ENCODE measurements around the gene LAX1.

DNA sequence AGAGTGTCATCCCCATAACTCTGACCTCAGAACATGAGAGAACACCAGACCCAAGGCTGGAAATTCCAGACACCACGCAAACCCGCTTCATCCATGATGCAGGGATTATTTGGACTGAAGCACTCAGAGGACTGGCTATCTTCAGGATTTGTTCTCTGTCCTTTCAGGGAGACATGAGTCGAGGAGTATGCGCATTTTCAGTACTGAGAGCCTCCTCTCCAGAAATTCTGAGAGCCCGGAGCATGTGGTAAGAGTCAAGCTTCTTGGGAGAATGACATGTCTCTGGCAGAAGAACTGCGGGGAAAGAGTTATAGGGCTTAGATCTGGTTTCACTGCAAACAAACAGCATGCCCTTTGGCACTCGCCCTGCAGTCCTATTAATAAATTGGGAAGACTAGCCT lies 6.9 kb downstream of the LAX1 start:
- TF ChIP-seq NR1H2 (CRISPR knock-in tag; IDR thresholded peaks at IDR 0.05) = no peak
- TF ChIP-seq, protein P1, sequence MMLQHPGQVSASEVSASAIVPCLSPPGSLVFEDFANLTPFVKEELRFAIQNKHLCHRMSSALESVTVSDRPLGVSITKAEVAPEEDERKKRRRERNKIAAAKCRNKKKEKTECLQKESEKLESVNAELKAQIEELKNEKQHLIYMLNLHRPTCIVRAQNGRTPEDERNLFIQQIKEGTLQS (CRISPR knock-in tag; conservative IDR thresholded peaks at IDR 0.05) = no peak
- TF ChIP-seq, protein P2, sequence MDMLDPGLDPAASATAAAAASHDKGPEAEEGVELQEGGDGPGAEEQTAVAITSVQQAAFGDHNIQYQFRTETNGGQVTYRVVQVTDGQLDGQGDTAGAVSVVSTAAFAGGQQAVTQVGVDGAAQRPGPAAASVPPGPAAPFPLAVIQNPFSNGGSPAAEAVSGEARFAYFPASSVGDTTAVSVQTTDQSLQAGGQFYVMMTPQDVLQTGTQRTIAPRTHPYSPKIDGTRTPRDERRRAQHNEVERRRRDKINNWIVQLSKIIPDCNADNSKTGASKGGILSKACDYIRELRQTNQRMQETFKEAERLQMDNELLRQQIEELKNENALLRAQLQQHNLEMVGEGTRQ (CRISPR knock-in tag; IDR thresholded peaks at IDR 0.05) = no peak
- TF ChIP-seq, protein P3, sequence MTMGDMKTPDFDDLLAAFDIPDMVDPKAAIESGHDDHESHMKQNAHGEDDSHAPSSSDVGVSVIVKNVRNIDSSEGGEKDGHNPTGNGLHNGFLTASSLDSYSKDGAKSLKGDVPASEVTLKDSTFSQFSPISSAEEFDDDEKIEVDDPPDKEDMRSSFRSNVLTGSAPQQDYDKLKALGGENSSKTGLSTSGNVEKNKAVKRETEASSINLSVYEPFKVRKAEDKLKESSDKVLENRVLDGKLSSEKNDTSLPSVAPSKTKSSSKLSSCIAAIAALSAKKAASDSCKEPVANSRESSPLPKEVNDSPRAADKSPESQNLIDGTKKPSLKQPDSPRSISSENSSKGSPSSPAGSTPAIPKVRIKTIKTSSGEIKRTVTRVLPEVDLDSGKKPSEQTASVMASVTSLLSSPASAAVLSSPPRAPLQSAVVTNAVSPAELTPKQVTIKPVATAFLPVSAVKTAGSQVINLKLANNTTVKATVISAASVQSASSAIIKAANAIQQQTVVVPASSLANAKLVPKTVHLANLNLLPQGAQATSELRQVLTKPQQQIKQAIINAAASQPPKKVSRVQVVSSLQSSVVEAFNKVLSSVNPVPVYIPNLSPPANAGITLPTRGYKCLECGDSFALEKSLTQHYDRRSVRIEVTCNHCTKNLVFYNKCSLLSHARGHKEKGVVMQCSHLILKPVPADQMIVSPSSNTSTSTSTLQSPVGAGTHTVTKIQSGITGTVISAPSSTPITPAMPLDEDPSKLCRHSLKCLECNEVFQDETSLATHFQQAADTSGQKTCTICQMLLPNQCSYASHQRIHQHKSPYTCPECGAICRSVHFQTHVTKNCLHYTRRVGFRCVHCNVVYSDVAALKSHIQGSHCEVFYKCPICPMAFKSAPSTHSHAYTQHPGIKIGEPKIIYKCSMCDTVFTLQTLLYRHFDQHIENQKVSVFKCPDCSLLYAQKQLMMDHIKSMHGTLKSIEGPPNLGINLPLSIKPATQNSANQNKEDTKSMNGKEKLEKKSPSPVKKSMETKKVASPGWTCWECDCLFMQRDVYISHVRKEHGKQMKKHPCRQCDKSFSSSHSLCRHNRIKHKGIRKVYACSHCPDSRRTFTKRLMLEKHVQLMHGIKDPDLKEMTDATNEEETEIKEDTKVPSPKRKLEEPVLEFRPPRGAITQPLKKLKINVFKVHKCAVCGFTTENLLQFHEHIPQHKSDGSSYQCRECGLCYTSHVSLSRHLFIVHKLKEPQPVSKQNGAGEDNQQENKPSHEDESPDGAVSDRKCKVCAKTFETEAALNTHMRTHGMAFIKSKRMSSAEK (CRISPR knock-in tag; IDR thresholded peaks at IDR 0.05; ENCODE audit: borderline replicate concordance) = no peak
